ENCODE measurements around the gene MACO1.

DNA sequence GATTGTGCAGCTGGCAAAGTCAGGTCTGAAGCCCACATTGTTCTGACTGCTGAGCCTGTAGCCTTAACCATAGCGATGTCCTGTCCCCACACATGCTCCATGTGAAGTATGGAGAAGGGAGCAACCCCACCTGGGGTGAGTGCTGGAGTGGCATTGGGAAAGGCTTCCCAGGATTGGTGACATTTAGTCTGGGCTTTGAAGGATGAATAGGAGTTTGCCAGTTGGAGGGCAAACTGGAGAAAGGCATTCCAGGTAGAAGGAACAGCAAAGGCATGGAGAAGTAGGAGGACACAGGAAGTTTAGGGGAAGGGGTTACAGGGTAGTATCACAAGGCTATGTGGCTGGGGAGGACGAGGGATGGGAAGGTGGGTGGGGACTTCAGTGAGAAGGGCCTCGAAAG lies 105.4 kb downstream of the MACO1 start:
- TF ChIP-seq POLR2AphosphoS5 (IDR thresholded peaks at IDR 0.05; ENCODE audit: low read depth, low read length) (no peak), POLR2A (IDR thresholded peaks at IDR 0.05; ENCODE audit: low read depth, low read length) (no peak)

Data from GM12892 (cell line).